Measurements from ENCODE around the gene ZNF879.

The ZNF879 gene

GRCh38 chr5:179008667-179009066 lies 14.9 kb upstream of the ZNF879 start:
- DNase-seq (ENCODE audit: low read depth in 3 of 3) = no peak

- no peak for DNase-seq (ENCODE audit: low read depth in 3 of 3)
Measured at GRCh38 chr5:179033004-179033580, 9.5 kb downstream of the ZNF879 start.

DNA sequence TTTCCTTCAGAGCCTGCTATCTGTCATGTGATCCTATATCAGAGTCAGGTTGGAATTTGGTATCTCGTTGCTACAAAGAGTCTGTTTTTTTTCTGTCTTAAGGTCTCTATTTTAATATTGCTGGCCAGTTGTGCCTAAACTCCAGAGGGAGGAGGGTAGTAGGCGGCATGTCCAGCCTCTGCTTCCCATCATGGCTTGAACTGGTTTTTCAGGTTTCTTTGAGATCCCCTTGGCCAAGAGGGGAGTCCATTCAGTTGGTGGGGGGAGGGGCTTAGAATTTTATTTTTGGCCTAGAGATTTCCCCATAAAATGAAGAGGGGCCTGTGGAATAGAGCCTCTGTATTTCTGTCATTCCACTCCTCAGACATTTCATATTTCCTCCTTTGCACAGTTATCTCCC lies 21.2 kb downstream of the ZNF879 start:
- DNase-seq (ENCODE audit: low read depth in 3 of 3) = no peak

DNA sequence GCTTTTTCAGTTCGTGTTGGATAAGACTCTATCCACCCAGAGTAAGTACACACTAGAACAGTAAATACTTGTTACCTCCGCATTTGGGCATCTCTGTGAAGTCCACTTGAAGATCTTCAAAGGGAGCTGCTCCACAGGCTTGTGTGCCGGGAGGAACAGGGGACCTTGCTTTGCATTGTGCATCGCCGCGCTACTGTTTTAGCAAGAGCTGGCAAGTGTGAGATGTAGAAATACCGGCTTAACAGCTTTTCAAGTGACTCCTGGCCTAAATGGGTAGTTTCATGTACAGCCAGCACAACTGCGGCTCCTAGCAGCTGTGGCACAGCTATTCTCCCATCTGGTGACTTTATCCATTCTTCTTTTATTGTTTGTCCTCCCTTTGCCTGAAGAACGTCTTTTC lies 28.2 kb downstream of the ZNF879 start:
- no peak for DNase-seq (ENCODE audit: low read depth in 3 of 3)

- no peak for DNase-seq (ENCODE audit: low read depth in 3 of 3)
Measured at GRCh38 chr5:179054036-179054785, 30.6 kb downstream of the ZNF879 start.

GRCh38 chr5:179054876-179055275 lies 31.3 kb downstream of the ZNF879 start:
- no peak for DNase-seq (ENCODE audit: low read depth in 3 of 3)

DNA sequence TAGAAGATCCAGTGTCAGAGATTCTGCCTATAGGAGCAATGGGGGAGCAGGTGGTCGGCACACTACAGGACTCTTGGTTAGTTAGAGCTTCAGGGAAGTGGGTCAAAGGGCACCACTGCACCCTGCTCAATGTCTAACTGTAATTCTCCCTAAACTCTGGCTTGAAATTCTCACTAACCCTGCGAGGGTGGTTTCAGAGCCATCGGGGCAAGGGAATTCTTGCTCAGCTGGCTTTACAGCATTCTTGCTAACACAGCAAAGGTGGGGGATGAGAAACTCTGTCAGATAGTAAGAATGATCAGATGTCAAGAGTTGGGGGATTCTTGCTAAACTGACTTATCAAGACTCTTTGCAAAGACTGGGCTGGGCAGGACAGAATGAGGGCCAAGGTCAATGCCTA lies 31.8 kb downstream of the ZNF879 start:
- no peak for DNase-seq (ENCODE audit: low read depth in 3 of 3)

DNA sequence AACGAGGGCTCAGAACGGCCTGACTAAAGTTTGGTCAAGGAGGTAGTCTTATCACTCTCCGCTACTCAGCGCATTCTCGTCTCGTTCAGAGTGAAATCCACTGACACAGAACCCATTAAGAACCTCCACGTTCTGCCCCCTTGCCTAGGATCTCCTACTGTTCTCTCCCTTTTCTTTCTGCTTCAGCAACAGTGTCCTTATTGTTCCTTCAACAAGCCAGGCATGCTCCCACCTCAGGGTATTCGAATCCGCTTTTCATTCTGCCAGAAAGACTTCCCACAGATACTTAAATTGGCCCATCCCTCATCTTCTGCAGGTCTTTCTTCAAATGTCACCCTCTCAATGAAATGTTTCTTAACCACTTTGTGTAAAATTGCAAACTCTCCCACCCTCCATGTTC lies 32.2 kb downstream of the ZNF879 start:
- no peak for DNase-seq (ENCODE audit: low read depth in 3 of 3)

- peak; percentile 65 to 82 (median 81) for DNase-seq (ENCODE audit: low read depth in 3 of 3)
Measured at GRCh38 chr5:179060116-179061008, 36.8 kb downstream of the ZNF879 start, which contains the start of gene ZNF354C. ZNF354C (plus strand) TSS chr5:179060373; CDS start chr5:179062069, 1,696 bp downstream.

- DNase-seq (ENCODE audit: low read depth in 3 of 3) = no peak
Measured at GRCh38 chr5:179061025-179061424, 37.4 kb downstream of the ZNF879 start.

- DNase-seq (ENCODE audit: low read depth in 3 of 3) = no peak
Measured at GRCh38 chr5:179065703-179066102, 42.1 kb downstream of the ZNF879 start.

DNA sequence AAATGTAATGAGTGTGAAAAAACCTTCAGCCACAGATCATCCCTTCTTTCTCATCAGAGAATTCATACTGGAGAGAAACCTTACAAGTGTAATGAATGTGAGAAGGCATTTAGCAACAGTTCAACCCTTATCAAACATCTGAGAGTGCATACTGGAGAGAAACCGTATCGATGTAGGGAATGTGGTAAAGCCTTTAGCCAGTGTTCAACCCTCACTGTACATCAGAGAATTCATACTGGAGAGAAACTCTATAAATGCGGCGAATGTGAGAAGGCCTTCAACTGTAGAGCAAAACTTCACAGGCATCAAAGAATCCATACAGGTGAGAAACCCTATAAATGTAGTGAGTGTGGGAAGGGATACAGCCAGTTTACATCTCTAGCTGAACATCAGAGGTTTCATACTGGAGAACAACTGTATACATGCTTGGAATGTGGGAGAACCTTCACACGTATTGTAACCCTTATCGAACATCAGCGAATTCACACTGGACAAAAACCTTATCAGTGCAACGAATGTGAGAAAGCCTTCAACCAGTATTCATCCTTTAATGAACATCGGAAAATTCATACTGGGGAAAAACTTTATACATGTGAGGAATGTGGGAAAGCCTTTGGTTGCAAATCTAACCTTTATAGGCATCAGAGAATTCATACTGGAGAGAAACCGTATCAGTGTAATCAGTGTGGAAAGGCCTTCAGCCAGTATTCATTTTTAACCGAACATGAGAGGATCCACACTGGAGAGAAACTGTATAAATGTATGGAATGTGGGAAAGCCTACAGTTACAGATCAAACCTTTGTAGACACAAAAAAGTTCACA lies 55.8 kb downstream of the ZNF879 start:
- DNase-seq (ENCODE audit: low read depth in 3 of 3) = no peak

- no peak for DNase-seq (ENCODE audit: low read depth in 3 of 3)
Measured at GRCh38 chr5:179080724-179081123, 57.1 kb downstream of the ZNF879 start.

Data from stimulated activated CD4-positive, alpha-beta T cell treated with anti-CD3 and anti-CD28 coated beads, TNF-alpha, amount 100 ng/mL, for 48 hours (primary cell).